HG03064 (cell line): ENCODE data around the gene NEURL1B.

Experiments
- ATAC-seq: cut with Tn5 transposase; IDR thresholded peaks from one replicate; pipeline ENCODE4 v1.9.1; 2021; ENCODE audit warnings: low read depth; ENCODE audit not compliant: unreplicated experiment

NEURL1B gene

DNA sequence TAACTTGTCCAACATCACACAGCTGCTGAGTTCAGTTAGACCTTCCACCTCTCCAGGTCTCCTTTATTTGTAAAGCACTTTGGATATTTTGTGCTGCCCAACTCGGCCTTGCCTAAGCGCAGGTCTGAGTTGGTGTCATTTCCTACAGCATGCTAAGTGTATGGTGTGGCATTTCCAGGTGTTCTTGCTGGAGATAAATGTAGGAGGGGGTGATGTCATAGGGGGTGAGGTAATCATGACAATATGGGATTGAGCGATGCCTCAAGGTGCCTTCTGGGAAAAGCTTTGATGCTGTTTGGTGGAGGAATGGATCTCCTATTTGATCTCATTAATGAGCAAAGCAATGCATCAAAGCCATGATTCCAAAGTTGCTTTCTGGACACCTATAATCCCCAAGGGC, 32.3 kb upstream of the NEURL1B start:
- no peak for ATAC-seq

DNA sequence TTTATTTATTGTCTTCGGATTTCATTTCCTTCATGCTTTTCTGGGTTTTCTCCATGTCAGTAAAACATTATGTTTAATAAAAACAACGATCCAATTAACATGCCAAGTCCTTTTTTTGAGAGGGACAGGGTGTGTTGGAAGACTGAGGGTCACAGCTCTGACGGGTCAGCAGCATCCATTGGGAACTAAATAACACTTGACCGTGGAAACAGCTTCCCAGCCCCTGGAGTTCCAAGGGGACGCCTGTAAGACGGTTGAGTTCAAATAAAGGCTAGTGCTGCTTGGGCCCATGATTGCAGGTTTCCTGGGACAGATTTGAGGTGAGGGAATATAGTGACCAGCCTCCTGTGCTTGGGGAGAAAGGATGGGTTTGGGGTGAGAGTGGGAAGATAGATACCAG, 30.4 kb upstream of the NEURL1B start:
- no peak for ATAC-seq

GRCh38 chr5:172611913-172612312, 29.1 kb upstream of the NEURL1B start:
- ATAC-seq, result no peak

GRCh38 chr5:172612771-172613170, 28.3 kb upstream of the NEURL1B start:
- no peak for ATAC-seq

GRCh38 chr5:172616136-172616535, 24.9 kb upstream of the NEURL1B start:
- no peak for ATAC-seq

GRCh38 chr5:172616730-172617129, 24.3 kb upstream of the NEURL1B start:
- no peak for ATAC-seq

GRCh38 chr5:172617817-172618216, 23.2 kb upstream of the NEURL1B start:
- no peak for ATAC-seq

- ATAC-seq, result no peak
Observed at GRCh38 chr5:172618574-172619365, 22.3 kb upstream of the NEURL1B start.

- no peak for ATAC-seq
Observed at GRCh38 chr5:172620506-172620905, 20.6 kb upstream of the NEURL1B start.

- no peak for ATAC-seq
Observed at GRCh38 chr5:172622091-172623046, 18.7 kb upstream of the NEURL1B start.

DNA sequence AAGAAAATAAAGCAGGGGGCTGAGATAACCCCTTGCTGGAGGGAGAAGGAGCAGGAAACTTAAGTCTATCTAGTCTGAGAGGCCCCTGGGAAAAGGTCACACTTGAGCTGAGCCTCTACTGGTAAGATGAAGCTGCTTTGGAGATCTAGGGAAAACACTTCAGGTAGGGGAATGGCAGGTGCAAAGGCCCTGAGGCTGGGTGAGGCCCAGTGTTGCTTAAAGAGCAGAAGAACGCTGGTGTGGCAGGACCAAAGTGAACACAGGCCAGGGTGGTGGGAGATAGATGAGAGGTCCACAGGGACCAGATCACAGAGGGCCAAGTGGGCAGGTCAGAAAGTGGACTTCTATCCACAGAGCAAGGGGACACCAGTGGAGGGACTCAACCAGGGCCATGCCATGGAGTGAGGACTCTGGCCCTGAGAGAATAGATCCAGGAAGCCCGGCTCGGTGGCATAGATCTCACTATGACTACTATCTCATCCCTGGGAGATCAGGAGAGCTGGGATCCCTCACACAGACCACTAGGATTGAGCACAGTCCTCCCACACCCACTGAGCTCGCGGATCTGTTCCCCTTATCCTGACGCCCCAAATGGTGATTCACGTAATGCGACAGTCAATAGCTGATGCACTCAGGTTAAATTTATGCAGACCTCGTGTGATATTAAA, 17.6 kb upstream of the NEURL1B start:
- ATAC-seq, result no peak

GRCh38 chr5:172624083-172624995, 16.7 kb upstream of the NEURL1B start:
- ATAC-seq, result no peak

DNA sequence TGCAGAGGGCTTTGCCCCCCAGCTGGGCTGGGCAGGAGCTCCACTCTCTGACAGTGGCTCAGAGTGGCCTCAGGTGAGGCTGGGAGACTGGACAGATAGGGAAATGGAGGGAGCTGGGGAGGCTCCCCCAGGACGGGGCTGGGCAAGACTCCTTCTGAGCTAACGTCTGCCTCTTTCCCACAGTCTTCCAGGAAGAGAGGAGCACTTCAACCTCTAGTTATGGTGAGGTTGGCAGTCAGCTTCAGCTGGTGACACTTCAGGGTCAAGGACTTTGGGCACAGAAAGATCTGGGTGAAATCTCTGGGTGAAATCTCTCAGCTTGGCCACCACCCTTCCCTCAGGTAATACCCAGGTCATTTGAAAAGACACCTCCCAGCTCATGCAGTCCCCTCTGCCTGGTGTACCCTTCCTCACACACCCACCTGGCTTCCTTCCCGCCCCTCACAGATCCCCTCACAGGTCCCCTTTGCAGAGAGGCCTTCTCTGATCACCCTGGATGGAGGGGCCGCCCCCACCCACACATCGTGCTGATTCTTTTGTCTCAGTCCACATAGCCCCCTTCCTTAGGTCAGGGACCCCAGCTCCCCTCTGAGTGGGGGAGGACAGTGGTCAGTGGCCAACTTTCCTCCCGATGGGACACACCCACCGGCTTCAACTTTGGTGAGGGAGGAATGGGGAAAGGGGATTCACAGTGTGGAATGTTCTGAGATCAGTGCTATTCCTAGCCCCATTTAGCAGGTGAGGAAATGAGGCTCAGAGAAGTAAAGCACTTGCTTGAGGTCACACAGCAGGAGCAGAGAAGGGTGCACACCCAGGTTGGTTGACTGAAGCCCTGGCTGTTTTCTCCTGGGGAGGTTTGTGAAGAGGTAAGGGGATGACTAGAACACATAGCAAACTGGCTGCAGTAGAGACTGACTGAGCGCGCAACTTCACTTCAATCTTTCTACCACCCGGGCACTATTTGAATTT, 15.8 kb upstream of the NEURL1B start:
- no peak for ATAC-seq

- ATAC-seq, result no peak
Observed at GRCh38 chr5:172626031-172626581, 15.0 kb upstream of the NEURL1B start.

DNA sequence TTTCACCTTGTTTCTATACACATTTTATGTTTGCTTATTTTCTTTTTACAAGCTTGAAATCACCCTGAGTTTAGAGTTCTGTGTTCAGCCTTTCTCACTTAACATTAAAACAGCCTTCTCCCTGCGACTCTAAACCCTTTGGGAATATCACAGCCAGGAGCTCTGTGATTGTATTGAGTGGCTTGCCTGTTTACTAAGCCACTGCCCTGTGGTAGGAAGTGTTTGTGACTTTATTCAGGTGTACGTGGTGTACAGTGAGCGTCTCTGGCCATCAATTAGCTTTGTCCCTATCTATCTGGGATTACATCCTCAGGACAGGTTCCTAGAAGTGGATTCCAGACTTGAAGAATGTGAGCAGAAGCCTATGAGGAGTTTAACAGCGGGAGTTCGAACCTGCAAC, 11.0 kb upstream of the NEURL1B start:
- no peak for ATAC-seq

DNA sequence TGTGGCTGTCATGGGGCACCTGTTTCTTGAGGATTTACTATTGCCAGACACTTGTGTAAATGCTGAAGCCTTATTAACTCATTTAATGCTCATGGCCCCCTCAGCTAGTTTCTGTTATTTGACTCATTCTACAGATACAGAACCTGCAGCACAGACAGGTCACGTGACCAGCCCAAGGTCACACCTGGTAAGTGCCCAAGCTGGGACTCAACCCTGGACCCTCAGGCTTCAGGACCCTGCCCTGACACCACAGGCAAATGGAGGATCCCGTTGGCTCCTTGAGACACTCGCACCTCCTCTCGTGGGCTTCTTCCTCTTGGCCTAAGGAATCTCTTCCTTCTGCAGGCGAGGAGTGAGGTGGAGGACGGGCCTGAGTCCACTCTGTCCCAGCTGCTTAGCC, 10.6 kb upstream of the NEURL1B start:
- ATAC-seq, result no peak

DNA sequence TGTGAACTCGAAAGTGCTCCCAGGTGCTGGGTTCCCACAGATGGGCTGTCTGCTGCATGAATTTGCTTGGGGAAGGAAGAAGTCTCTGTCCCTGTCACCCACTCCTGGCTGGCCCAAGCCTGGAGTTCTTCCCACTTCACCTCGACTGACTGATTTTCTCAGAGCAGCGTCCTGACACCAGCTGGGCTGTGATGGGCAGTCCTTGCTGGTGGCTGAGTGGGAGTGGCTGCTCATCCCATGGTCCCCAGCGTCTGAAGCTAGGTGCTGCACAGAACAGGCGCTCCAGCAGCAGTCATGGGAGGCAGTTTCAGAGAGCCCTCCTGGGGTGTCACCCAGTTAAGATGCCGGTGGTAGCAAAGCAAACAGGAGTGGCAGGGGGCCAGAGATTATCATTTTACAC, 10.1 kb upstream of the NEURL1B start:
- no peak for ATAC-seq

DNA sequence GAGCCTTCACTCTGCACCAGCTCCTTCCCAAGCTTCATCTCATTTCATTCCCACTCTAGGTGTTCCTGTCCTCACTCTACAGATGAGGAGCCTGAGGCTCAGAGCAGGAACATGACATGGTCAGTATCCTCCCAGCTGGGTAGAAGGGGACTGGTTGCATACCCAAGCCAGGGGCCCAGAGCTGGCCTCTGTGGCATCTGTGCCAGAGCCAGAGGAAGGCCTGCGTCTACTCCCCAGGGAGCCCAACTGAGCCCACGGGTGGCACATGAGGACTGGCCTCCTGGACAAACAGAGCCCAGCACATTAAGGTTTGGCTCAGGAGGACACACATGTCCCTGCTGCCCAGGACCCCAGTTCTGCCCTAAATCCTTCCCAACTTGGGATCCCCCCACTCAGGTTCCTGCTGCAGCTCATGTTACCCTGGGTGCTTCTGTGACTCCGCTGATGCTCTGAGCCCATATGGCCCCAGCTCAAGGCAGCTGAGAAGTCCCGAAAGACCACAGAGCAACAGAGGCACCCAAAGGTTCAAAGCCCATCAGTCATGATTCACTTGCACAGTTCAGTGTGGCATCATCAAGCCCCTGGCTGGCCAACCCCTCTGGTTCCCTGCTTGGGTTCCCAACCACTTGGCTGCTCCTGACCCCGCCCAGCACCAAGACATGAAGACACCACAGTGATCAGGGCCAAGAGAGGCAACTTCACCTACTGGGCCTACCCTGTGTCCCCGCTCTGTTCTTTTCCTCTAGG, 8.5 kb upstream of the NEURL1B start:
- no peak for ATAC-seq
